ENCODE measurements around the gene SAP30L. TPM values are rescaled to one million over a fixed set of nuclear protein-coding genes. Genes with fewer than 3 reads are reported as not detected.

The SAP30L gene
- total and polyA plus RNA-seq, 2 experiments from 2014 or later: 21.4 to 29.3 TPM

DNA sequence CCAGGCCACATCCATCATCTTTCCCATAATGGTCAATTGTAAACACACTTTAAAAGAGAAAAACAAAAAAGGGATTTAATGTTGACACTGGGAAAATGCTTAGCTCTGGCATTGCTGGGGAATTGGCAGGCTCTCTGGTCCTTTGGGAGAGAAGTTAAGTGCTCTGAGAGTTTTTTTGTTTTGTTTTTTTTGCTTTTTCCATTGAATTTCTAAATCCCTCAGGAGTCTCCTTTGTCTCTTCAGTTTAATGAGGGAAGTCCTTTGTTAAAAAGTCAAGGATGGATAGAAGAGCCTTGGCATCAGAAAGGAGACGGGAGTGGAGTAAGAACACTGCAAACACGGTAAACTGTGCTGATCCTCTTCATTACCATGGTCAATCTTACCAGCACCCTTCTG is 39.3 kb downstream of the SAP30L start:
- peak; percentile 7; the same call in 2 of the 3 replicates for ATAC-seq
- TF ChIP-seq NANOG (IDR thresholded peaks at IDR 0.05; ENCODE audit: borderline replicate concordance) (no peak), EZH2 (IDR thresholded peaks at IDR 0.05; ENCODE audit: low read depth, unreplicated experiment) (peak; percentile 57), JUNB (IDR thresholded peaks at IDR 0.05; ENCODE audit: unreplicated experiment) (no peak)
- TF ChIP-seq, protein P1, sequence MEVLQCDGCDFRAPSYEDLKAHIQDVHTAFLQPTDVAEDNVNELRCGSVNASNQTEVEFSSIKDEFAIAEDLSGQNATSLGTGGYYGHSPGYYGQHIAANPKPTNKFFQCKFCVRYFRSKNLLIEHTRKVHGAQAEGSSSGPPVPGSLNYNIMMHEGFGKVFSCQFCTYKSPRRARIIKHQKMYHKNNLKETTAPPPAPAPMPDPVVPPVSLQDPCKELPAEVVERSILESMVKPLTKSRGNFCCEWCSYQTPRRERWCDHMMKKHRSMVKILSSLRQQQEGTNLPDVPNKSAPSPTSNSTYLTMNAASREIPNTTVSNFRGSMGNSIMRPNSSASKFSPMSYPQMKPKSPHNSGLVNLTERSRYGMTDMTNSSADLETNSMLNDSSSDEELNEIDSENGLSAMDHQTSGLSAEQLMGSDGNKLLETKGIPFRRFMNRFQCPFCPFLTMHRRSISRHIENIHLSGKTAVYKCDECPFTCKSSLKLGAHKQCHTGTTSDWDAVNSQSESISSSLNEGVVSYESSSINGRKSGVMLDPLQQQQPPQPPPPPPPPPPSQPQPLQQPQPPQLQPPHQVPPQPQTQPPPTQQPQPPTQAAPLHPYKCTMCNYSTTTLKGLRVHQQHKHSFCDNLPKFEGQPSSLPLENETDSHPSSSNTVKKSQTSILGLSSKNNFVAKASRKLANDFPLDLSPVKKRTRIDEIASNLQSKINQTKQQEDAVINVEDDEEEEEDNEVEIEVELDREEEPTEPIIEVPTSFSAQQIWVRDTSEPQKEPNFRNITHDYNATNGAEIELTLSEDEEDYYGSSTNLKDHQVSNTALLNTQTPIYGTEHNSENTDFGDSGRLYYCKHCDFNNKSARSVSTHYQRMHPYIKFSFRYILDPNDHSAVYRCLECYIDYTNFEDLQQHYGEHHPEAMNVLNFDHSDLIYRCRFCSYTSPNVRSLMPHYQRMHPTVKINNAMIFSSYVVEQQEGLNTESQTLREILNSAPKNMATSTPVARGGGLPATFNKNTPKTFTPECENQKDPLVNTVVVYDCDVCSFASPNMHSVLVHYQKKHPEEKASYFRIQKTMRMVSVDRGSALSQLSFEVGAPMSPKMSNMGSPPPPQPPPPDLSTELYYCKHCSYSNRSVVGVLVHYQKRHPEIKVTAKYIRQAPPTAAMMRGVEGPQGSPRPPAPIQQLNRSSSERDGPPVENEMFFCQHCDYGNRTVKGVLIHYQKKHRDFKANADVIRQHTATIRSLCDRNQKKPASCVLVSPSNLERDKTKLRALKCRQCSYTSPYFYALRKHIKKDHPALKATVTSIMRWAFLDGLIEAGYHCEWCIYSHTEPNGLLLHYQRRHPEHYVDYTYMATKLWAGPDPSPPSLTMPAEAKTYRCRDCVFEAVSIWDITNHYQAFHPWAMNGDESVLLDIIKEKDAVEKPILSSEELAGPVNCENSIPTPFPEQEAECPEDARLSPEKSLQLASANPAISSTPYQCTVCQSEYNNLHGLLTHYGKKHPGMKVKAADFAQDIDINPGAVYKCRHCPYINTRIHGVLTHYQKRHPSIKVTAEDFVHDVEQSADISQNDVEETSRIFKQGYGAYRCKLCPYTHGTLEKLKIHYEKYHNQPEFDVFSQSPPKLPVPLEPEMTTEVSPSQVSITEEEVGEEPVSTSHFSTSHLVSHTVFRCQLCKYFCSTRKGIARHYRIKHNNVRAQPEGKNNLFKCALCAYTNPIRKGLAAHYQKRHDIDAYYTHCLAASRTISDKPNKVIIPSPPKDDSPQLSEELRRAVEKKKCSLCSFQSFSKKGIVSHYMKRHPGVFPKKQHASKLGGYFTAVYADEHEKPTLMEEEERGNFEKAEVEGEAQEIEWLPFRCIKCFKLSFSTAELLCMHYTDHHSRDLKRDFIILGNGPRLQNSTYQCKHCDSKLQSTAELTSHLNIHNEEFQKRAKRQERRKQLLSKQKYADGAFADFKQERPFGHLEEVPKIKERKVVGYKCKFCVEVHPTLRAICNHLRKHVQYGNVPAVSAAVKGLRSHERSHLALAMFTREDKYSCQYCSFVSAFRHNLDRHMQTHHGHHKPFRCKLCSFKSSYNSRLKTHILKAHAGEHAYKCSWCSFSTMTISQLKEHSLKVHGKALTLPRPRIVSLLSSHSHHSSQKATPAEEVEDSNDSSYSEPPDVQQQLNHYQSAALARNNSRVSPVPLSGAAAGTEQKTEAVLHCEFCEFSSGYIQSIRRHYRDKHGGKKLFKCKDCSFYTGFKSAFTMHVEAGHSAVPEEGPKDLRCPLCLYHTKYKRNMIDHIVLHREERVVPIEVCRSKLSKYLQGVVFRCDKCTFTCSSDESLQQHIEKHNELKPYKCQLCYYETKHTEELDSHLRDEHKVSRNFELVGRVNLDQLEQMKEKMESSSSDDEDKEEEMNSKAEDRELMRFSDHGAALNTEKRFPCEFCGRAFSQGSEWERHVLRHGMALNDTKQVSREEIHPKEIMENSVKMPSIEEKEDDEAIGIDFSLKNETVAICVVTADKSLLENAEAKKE (CRISPR knock-in tag; IDR thresholded peaks at IDR 0.05): no peak
- TF ChIP-seq, protein P2, sequence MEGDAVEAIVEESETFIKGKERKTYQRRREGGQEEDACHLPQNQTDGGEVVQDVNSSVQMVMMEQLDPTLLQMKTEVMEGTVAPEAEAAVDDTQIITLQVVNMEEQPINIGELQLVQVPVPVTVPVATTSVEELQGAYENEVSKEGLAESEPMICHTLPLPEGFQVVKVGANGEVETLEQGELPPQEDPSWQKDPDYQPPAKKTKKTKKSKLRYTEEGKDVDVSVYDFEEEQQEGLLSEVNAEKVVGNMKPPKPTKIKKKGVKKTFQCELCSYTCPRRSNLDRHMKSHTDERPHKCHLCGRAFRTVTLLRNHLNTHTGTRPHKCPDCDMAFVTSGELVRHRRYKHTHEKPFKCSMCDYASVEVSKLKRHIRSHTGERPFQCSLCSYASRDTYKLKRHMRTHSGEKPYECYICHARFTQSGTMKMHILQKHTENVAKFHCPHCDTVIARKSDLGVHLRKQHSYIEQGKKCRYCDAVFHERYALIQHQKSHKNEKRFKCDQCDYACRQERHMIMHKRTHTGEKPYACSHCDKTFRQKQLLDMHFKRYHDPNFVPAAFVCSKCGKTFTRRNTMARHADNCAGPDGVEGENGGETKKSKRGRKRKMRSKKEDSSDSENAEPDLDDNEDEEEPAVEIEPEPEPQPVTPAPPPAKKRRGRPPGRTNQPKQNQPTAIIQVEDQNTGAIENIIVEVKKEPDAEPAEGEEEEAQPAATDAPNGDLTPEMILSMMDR (conservative IDR thresholded peaks at IDR 0.05; ENCODE audit: low read depth in 2 of 2): no peak
- Histone ChIP-seq H3K79me2 (replicated peaks; ENCODE audit: insufficient read depth) (no peaks in the 10 kb centered on the region), H4K20me1 (replicated peaks; ENCODE audit: insufficient read depth) (peaks cover 30% of the 10 kb centered on the region), H2AFZ (no peak overlapping the region), H3K4me1 (ENCODE audit: insufficient read depth) (peaks cover 67% of the 10 kb centered on the region), H3K4me2 (peak overlapping the region; percentile 68), H3K27ac (ENCODE audit: low read depth) (no peak overlapping the region), H3K4me3 (peak overlapping the region; percentile 50), H3F3A (replicated peaks; ENCODE audit: low read depth) (peaks cover 36% of the 10 kb centered on the region), H3K9me2 (ENCODE audit: insufficient read depth) (no peaks in the 10 kb centered on the region), H3K27me3 (ENCODE audit: insufficient read depth) (peaks cover 100% of the 10 kb centered on the region), H3K36me3 (ENCODE audit: insufficient read depth) (no peaks in the 10 kb centered on the region)
- H3K9me3 Mint-ChIP-seq: no peaks in the 10 kb centered on the region
- DNase-seq (ENCODE audit: low spot score): peak; percentile 58
- H3K36me3 Mint-ChIP-seq (ENCODE audit: low read depth): no peaks in the 10 kb centered on the region
- peak overlapping the region; percentile 22; the same call in 1 of the 3 replicates for H3K4me3 Mint-ChIP-seq
- peaks cover 55% of the 10 kb centered on the region for H3K4me1 Mint-ChIP-seq
- no peak overlapping the region for H3K27ac Mint-ChIP-seq
- H3K27me3 Mint-ChIP-seq (ENCODE audit: insufficient read depth, low read depth, poor library complexity): peaks cover 80% of the 10 kb centered on the region
